OCI-LY7 (cell line): ENCODE measurements around the gene MUC3A.

ENCODE experiments used
- CTCF ChIP-seq: fragments of 200-600 bp; sonication (generic); conservative IDR thresholded peaks from 2 replicates; pipeline ENCODE4 v1.5.1; 2014; ENCODE audit warnings: mild to moderate bottlenecking, antibody characterized with exemption, low read length, moderate library complexity, mixed read lengths
- EZH2phosphoT487 ChIP-seq: fragments of 200-600 bp; sonication (generic); IDR thresholded peaks from 2 replicates; pipeline ENCODE4 v1.6.1; 2018; ENCODE audit warnings: low read depth, borderline replicate concordance, mild to moderate bottlenecking, mixed run types, antibody characterized with exemption, low read length, moderate library complexity, mixed read lengths

GRCh38 chr7:100965045-100965722 is 15.8 kb downstream of the MUC3A start:
- TF ChIP-seq CTCF, result no peak
- TF ChIP-seq EZH2phosphoT487, result no peak
